KBM-7 (cell line): ENCODE results near the gene SIDT1.

Experiments
- DNase-seq: peaks from one replicate; pipeline ENCODE4 v3.0.0-alpha.2; 2015
- in situ Hi-C: fragments of 300-500 bp; cut with MboI; formaldehyde crosslinking; loops from 2 replicates; pipeline ENCODE4 v1.14.3; 2020; ENCODE audit warnings: low sequenced_read_pairs, low pct_unique_long_range_greater_than_20kb, mixed read lengths

SIDT1 gene

GRCh38 chr3:113531826-113532697 lies at the start of gene SIDT1:
TSS of gene SIDT1 (plus strand) at chr3:113532555. CDS start at chr3:113533022, 467 bp downstream.
- DNase-seq, result peak; percentile 58
- in situ Hi-C loops, result no loop called here

- in situ Hi-C loops, result no loop called here
- DNase-seq, result no peak
Observed at GRCh38 chr3:113485161-113485609, 47.2 kb upstream of the SIDT1 start.

DNA sequence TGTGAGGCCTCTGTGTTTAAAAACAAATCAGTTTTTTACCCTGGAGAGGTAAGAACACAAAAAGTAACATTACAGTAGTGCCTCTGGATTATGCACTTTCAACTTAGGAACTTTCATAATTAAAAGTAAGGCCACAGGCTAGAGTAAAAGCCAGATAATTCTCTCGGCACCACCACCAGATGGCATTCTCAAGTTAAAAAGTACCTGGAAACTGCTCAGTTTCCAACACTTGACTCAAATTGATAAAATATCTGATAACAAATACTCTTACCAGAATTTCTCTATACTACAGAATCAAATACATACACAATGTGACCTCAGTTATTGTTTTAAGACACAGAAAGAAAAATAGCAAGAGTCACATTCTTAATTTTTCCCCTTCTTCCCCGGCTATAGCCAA lies 37.3 kb upstream of the SIDT1 start:
- peak; percentile 51 for DNase-seq
- in situ Hi-C loops, result no loop called here

- no peak for DNase-seq
- in situ Hi-C loops, result no loop called here
Observed at GRCh38 chr3:113496924-113497323, 35.4 kb upstream of the SIDT1 start.

GRCh38 chr3:113498221-113499005 lies 33.9 kb upstream of the SIDT1 start:
- in situ Hi-C loops, result no loop called here
- DNase-seq, result no peak

GRCh38 chr3:113499081-113499480 lies 33.3 kb upstream of the SIDT1 start:
- in situ Hi-C loops, result no loop called here
- no peak for DNase-seq

- in situ Hi-C loops, result no loop called here
- no peak for DNase-seq
Observed at GRCh38 chr3:113501597-113501996, 30.8 kb upstream of the SIDT1 start.

DNA sequence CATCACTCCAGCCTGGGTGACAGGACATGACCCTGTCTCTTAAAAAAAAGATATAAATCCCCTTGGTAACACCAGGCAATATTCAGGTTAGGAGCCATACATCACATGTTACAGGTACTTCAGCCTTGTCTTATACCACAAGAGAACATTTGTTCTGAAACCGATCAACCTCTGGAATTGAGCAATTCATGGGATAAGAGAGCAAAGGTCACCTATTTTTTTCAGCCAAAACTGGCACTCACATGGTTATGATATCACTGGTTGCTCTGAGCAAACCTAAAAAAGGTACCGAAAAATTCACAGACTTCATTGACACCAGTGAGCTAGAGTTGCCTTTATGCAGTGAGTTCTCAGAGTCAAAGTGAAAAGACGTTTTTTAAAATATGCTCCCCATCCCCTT lies 26.5 kb upstream of the SIDT1 start:
- in situ Hi-C loops, result no loop called here
- no peak for DNase-seq

- in situ Hi-C loops, result no loop called here
- DNase-seq, result no peak
Observed at GRCh38 chr3:113507501-113508067, 24.8 kb upstream of the SIDT1 start.

- in situ Hi-C loops, result no loop called here
- no peak for DNase-seq
Observed at GRCh38 chr3:113508966-113509365, 23.4 kb upstream of the SIDT1 start.

- in situ Hi-C loops, result no loop called here
- DNase-seq, result no peak
Observed at GRCh38 chr3:113514265-113514769, 18.0 kb upstream of the SIDT1 start.

DNA sequence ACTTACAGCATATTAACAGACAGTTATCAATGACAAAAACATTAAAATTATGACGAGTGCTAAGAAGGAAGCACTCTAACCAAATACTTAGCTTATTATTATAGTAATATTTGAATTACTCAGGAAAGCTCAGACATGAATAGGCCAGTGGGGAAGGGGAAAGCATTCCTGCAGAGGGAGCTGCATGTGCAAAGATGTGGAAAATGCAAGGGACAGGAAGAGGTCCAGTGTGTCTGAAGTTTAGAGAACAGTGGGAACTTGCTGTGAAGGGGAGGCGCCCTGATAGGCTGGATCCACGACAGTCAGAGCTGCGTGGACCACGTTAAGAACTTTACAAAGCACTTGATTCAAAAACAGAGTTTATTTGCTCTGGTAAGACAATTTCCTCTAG lies 16.2 kb upstream of the SIDT1 start:
- no peak for DNase-seq
- in situ Hi-C loops, result no loop called here

GRCh38 chr3:113521981-113522380 lies 10.4 kb upstream of the SIDT1 start:
- in situ Hi-C loops, result no loop called here
- no peak for DNase-seq

DNA sequence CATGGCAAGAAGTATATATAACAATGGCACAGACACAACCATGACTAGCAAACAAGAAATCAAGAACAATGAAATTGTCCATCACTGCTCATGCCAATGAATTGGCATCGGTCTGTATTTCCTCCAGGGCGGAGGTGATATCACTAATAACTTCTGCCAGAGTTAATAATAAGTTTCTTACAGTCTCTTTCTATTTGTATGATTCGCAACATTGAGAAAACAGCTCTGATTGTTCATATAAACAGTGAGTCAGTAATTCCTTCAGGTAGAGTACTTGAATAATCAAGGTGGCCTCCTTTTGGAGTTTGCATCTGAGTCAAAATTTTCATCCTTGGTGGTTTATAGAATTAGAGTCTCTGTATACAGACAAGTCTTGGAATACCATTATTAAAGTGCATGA lies 9.1 kb upstream of the SIDT1 start:
- in situ Hi-C loops, result no loop called here
- DNase-seq, result no peak

GRCh38 chr3:113532698-113533533 lies 561 bp downstream of the SIDT1 start:
- DNase-seq, result peak; percentile 56
- in situ Hi-C loops, result no loop called here

GRCh38 chr3:113533534-113533892 lies 1.2 kb downstream of the SIDT1 start:
- peak; percentile 32 for DNase-seq
- in situ Hi-C loops, result no loop called here

DNA sequence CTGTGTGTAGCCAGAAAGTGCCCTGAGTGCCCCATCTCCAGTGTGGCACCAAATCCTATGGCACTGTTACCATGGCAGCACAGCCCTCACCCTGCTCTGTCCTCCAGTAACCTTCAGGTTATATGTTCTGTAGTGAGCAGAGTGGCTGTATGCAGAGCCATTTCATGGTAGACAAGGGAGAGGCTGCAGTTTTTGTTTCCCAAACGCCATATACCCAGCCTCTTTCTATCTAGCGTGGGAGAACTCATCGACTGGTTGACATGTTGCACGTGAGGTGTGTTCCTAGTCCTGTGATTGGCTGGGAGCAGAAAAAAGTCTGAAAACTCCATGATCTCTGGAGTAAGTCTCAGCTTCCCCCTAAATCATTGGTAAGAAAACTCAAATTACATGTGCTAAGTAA lies 2.0 kb downstream of the SIDT1 start:
- in situ Hi-C loops, result no loop called here

DNA sequence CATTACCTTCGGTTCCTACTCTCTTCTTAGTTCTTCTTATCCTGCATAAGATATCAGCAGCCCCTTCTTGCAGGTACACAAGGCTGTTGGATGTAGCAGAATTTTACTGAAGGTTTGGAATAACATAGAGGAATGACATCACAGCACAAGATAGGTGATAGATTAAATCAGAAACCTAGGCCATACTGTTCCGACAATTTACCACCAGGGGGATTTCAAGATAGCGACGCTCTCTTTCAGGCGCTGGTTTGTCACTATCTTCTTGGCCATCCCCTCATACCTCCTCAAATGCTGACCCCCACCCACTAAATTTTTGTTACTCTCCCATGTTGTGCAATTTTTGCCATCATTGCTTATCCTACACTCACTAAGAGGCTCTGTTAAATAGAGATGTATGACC lies 3.5 kb downstream of the SIDT1 start:
- in situ Hi-C loops, result no loop called here
- DNase-seq, result peak; percentile 42

More for the DNA sequence above, 2.0 kb downstream of the SIDT1 start:
- DNase-seq, result no peak

- peak; percentile 54 for DNase-seq
- in situ Hi-C loops, result no loop called here
Observed at GRCh38 chr3:113536627-113537101, 4.3 kb downstream of the SIDT1 start.
